Skeletal muscle cell (primary cell): ENCODE measurements around the gene CHRNB1.

Experiments
- DNase-seq: peaks from one replicate; pipeline ENCODE4 v3.0.0-alpha.2; 2010; ENCODE audit warnings: low read depth
- H3K4me3 ChIP-seq: 2 replicates; pipeline ENCODE4 v1.5.1; 2011; ENCODE audit warnings: low read depth, mild to moderate bottlenecking, control low read depth, low read length, moderate library complexity

CHRNB1 gene

DNA sequence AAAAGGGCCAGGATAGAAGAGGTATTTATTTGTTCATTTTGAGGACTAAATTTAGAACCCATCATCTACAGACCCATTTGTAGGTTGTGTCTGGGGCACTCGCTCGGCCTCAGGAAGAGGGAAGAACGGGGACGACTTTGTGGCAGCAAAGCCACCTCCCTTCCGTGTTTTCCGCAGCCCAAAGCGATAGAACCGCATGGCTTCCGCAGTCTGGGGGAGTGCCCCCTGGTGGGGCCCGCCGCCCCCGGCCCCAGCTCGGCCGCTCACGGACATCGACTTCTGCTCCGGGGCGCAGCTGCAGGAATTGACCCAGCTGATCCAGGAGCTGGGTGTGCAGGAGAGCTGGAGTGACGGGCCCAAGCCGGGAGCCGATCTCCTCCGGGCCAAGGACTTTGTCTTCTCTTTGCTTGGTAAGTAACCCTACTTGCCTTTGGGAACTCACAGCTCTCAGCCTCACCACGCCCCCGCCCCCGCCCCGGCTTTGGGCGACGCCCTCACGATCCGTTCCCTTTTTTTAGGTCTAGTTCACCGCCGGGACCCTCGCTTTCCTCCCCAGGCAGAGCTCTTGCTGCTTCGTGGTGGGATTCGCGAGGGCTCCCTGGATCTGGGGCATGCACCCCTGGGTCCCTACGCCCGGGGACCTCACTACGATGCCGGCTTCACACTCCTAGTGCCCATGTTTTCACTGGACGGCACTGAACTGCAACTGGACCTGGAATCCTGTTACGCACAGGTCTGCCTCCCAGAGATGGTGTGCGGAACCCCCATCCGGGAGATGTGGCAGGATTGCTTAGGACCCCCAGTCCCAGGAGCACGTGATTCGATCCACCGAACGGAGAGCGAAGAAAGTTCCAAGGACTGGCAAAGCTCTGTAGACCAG lies 8.9 kb upstream of the CHRNB1 start:
- DNase-seq, result no peak
- peak overlapping the region; percentile 61 for H3K4me3 ChIP-seq

DNA sequence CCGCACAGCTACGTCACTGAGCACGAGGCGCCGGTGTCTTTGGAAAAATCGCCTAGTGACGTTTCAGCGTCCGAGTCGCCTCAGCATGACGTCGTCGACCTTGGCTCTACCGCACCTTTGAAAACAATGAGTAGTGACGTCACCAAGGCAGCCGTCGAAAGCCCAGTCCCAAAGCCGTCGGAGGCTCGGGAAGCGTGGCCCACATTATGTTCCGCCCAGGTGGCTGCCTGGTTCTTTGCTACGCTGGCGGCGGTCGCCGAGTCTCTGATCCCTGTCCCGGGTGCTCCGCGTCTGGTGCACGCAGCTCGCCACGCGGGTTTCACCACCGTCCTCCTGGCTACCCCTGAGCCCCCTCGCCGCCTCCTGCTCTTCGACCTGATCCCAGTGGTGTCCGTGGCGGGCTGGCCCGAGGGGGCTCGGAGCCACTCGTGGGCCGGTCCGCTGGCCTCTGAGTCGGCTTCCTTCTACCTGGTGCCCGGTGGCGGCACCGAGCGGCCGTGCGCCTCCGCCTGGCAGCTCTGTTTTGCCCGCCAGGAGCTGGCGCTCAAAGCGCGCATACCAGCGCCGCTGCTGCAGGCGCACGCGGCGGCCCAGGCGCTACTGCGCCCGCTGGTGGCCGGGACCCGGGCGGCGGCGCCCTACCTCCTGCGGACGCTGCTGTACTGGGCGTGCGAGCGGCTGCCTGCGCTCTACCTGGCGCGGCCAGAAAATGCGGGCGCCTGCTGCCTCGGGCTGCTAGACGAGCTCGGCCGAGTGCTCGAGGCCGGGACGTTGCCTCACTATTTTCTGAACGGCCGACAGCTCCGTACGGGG lies 8.1 kb upstream of the CHRNB1 start:
- peak overlapping the region; percentile 61 for H3K4me3 ChIP-seq
- no peak for DNase-seq

DNA sequence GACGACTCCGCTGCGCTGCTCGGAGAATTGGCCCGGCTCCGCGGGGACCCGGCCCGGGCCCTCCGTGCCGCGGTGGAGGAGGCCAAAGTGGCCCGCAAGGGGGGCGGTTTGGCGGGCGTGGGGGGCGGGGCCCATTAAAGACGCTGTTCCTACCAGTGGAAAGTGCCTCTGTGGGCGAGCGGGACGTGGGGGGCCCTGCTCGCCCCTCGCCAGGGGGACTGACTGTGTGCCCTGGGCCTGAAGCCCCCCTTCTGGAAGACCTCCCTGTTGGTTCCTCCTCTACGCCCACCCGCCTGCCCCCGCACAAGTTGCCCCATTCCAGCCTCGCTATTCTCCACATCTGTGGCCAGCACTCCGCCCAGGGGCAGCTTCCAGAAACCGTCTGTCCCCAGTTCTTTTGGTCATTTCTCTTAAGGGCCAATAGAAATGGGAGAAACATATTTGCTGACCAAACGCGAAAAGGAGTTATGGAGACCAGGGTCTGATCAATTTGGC lies 7.4 kb upstream of the CHRNB1 start:
- H3K4me3 ChIP-seq, result peak overlapping the region; percentile 61
- DNase-seq, result no peak

DNA sequence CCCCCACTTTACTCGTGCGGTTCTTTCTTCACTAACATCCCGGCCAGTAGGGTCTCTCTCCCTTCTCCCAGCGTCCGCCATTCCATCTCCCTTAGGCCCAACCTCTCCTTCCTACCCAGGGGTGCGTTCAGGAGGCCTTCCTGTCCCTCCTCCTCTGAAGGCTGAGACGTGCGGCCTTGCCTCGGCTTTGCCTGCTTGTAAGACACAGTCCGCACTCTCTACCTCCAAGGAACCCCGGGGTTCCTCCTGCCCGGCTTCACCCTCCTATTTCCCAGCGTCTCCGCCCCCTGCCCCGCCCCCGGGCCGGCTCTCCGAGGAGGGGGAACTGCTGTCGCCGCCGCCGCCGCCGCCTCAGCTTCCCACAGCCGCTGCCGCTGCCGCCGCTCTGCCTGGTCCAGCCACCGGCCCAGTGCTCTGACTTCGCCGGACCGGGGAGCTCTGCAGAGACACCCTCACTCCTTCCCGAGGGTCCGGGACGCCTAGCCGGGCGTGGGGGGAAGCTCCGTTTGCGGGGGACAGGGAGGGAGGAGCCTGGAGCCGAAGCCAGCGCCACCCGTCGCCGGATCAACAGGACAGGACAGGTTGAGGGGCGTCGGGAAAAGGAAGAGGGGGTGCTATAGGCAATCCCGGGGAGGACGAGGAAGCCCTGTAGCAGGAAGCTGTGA lies 6.8 kb upstream of the CHRNB1 start:
- DNase-seq, result no peak
- peak overlapping the region; percentile 61 for H3K4me3 ChIP-seq

DNA sequence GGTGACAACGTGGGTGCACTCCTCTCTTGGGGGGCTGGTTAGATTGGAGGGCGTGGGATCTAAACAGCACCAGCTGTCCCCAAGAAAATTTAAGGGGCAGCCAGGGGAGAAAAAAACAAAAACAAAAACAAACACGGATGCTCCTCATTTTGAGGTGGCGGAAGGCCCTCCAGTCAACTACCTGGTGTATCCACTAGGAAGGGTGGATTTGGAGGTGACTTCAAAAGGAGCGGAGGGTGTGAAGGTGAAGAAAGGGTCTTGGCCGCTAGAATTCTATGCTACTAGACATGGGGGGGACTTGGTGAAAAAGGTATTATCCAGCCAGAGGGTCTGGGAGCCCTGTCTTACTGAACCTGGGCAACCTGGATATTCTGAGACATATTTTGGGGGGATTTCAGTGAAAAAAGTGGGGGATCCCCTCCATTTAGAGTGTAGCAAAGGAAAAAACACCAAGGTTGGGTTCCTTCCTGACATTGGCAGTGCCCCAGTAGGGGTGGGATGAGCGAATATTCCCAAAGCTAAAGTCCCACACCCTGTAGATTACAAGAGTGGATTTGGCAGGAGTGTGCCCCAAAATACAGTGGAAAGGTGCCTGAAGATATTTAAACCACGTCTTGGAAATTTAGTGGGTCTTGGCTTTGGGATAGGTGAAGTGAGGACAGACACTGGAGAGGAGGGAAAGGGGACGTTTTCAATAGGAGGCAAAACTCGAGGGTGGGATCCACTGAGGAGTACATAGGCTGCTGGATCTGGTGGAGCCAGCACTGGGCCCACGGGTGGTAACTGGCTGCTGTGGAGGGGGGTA lies 6.0 kb upstream of the CHRNB1 start:
- no peak for DNase-seq
- peak overlapping the region; percentile 61 for H3K4me3 ChIP-seq

DNA sequence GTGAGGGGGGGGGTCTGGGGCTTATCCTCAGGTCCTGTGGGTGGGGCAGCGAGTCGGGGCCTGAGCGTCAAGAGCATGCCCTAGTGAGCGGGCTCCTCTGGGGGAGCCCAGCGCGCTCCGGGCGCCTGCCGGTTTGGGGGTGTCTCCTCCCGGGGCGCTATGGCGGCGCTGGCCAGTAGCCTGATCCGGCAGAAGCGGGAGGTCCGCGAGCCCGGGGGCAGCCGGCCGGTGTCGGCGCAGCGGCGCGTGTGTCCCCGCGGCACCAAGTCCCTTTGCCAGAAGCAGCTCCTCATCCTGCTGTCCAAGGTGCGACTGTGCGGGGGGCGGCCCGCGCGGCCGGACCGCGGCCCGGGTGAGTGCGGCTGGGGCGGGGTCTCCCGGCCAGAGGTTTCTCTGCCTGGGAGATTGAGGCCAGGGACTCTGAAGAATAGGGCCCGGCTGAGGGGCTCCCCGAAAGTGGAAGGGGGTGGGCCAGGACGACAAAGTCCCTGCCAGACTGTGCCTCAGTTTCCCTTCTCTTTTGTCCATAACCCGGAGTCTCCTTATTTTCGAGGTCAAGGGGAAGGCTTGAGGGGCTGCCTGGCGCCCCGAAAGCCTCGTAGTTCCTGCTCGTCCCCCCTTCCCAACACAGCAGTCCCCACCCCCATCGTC lies 5.3 kb upstream of the CHRNB1 start, which contains the start of gene FGF11:
Gene FGF11, plus strand, starts transcription at position 51 of the 651 bp plus-strand sequence. Its CDS starts 109 bp downstream, at position 160.
- peak within 1 kb of the TSS; percentile 61 for H3K4me3 ChIP-seq
- DNase-seq, result no peak

DNA sequence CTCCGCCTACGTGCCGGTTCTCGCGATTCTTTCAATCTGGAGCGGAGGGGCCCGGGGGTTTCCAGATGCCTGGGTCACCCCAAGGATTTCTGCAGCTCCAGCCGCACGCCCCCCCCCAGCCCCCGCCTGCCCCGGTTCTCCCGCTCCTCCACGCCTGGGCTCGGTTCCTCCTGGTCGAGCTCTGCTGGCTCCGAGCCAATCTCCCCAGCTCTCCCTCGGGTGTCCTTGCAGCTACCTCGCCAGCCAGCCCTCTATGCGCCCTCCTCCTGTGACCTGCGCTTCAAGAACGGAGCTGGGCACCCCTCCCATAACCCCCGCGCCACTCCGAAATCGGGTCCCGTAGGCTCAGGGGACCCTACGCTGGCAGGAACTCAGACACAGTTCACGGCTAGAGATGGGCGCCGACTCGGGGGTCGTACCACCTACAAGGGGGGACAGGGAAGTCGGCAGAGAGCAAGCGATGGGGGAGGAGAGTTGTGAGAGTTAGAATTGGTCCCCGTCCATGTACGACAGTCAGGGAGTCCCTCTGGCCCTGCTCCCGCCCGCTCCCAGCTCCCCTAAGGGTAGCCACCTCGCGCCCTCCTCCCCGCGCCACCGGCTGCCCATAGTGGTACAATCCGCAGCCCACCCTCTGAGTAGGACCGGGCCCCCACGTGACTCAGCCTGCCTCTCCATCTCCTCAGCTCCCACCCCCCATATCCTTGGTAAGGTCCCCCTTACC lies 4.6 kb upstream of the CHRNB1 start:
- DNase-seq, result no peak
- peak overlapping the region; percentile 61 for H3K4me3 ChIP-seq

DNA sequence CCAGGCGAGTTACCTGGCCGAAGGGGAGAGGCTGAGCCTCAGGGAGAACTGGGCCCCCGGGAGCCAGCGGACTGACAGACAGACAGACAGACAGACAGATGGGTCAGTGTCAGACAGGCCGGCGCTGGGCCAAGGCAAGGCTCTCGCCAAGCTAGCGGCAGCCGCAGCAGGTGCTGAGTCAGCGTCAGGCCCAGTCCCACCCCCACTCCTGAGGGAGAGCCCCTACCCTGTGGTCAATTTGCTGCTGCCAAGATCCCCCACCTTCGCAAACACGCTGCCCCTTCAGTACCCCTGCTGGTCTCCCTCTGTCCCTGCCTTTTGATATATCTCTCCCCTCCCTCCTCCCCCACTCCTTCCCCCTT lies 4.0 kb upstream of the CHRNB1 start:
- H3K4me3 ChIP-seq, result peak overlapping the region; percentile 61
- no peak for DNase-seq

DNA sequence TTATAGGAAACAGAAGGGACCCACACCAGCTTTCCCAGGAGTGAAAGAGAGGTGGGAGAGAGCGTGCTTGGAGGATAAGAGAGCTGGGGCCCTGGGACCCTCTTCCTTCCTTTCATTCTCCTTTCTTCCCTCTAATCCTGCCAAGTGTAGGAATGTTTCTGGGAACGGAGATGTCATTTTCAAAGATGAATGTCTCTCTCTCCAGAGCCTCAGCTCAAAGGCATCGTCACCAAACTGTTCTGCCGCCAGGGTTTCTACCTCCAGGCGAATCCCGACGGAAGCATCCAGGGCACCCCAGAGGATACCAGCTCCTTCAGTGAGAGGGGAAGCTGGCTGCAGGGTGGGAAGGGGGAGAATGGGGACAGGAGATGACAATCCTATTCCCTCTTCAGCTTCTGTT lies 3.6 kb upstream of the CHRNB1 start:
- no peak overlapping the region for H3K4me3 ChIP-seq
- DNase-seq, result no peak

DNA sequence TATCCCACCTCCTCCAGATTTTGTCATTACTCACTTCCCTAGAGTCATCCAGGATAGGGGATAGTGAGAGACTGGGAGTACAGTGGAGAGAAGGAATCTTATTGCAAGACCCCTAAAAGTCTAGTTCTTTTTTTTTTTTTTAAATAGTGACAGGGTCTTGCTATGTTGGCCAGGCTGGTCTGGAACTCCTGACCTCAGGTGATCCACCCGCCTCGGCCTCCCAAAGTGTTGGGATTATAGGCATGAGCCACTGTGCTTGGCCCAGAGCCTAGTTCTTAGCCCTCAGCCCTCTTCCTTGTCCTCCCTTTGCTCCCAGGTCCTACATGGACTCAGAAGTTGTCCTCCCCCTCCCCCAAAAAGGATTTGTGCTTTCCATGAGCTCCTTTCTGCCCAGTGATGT lies 2.7 kb upstream of the CHRNB1 start:
- H3K4me3 ChIP-seq, result no peak overlapping the region
- DNase-seq, result no peak

DNA sequence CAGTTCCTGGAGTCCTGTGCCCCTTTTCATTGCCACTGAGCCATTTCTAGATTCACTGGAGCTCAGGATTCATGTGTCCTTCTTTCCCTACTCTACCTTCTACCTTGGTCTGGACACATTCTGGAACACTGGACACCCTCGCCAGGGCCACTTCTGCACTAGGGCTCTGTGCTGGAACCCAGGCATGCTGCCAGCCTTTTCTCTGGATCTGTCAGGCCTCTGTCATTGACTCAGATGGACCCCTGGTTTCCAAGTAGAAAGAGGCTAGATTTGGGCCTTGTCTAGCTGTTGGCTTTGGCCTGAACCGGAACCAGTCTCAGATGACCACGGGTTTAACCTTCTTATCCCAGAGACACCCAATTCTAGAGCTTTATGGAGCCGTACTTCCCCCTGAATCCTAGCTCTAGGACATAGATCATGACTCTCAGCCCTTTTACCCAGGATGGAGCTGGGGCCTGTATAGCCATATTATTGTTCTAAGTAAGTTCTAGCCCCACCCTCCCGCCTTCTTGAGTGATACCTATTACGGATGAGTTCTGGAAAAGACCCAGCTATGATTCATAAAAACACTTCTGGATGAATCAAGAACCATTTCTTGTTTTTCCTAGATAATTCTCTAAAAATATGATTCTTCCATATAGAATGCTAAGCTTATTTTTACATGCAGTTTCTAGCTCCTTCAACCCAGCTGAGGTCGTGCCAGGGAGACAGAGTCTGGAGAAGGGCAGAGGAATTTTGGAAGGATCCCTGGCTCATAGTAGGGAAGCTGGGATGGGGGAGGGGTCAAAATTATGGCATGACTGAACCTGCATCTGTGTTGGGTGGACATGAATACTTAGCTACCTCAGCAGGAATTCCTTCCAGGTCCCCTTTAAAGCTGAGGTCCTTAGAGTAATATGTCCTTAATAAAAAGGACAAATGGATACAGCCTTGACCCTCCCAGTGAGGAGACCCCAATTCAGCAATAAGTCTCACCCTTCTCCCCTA lies 1.1 kb upstream of the CHRNB1 start:
- no peak overlapping the region for H3K4me3 ChIP-seq
- no peak for DNase-seq

DNA sequence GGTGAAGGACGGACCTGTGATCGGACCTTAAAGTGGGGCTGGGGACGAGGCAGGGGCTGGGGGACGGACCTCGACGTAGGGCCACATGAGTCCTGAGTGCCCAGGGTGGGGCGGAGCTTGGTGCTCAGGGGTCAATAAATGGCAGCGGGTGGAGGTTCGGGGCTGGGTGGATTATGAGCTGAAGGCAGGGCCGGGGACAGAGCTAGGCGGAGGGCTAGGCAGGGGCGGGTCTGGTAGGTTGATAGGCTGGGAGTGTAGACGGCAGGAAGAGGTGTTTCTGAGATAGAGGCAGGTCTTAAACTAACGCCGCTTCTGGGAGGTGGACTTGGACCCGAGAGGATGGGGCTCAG lies 733 bp downstream of the CHRNB1 start:
- DNase-seq, result no peak
- peak overlapping the region; percentile 48 for H3K4me3 ChIP-seq

DNA sequence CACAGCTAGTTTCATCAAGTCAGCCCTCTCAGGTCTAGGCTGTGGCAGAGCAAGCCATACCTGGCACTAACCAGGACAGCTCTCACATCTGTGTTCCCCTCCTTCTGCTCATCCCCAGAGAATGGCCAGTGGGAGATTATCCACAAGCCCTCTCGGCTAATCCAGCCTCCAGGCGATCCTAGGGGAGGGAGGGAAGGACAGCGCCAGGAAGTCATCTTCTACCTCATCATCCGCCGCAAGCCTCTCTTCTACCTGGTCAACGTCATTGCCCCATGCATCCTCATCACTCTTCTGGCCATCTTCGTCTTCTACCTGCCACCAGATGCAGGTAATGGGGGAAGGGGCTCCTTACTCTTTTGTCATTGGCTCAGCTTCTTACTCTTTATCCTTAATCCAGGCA lies 3.6 kb downstream of the CHRNB1 start:
- DNase-seq, result no peak

DNA sequence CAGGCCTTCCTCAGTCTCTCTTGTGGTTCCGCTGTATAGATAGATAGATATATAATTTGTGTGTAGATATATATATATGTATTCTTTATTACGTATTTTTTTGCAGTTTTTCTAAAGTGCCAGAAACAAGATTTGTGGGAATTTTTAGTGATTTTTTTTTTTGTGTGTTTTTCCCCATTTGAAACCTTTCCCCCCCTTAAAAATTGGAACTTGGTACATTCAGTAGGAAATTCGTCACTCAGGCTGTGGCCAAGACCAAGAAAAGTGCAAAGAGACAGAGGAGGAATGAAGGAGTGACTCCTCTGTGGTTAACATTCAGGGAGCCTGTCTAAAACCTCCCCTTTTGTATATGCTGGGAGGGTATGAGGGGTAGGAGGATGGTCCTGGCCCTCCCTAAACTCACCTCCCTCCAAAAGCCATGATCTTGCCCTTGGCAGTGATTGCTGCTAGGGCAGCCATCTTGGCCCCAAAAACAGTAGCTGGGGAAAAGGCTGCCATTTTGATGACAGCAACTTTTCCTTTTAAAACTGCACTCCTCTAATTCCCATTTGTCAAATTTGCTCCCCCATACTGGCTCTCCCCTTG lies 15.2 kb downstream of the CHRNB1 start:
- no peak for DNase-seq
- no peak overlapping the region for H3K4me3 ChIP-seq

More for the DNA sequence above, 3.6 kb downstream of the CHRNB1 start:
- no peak overlapping the region for H3K4me3 ChIP-seq

DNA sequence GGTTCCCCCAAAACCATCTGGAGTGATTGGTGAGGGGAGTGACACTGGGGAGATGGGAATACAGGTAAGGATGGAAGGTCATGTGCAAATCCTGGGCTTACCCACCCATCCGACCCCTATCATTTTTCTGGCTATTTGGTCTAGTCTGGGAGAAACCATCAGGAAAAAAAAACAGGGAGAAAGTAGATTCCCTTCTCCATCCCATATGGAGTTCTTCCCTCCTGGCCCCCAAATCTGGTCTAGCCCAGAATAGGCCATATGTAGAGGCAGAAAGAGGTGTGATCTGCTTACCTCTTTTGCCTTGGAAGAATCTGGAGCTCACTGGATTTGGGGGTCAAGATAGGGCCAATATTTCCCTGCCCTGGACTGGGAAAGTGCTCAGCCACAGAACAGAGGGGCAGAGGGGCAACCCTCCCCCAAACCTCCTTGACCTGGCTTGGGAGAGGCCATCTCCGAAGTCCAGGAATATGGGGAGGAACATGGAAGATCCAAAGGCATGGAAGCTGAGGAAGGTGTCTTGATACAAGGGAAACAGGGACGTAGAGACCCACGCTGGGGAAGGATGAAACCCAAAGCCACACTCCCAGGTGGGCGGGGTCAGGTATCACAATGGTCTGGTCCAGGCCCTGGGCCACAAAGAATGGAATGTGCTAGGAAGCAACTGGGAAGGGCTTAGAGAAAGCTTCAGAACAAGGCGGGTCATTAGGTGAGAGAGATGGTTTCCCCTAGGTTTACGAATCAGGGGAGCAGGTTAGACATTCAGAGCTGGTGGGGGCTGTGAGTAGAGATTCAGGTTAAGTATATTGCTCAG lies 16.2 kb downstream of the CHRNB1 start:
- H3K4me3 ChIP-seq, result no peak overlapping the region
- no peak for DNase-seq
